Left renal cortex interstitium (tissue), 4 donors: Measurements from ENCODE around the gene B3GNT7. TPM values are rescaled to one million over a fixed set of nuclear protein-coding genes. Genes with fewer than 3 reads are reported as not detected.
"Not testable (repeated sequence)": the region's sequence is repeated elsewhere in the genome, so short reads cannot be mapped to it uniquely, and the experiment has no call there.

Source experiments
- DNase-seq, 4 donors: peaks; one replicate each; pipeline ENCODE4 v3.0.0-alpha.2; 2013; ENCODE audit warnings: low read depth in 4 of 4, low spot score in 2 of 4, missing footprints in 1 of 4
- polyA plus RNA-seq, 4 donors: library from polyadenylated mRNA; unstranded; fragments of 120-200 nt; gene quantifications; one replicate each; pipeline ENCODE4 v1.2.1, GENCODE V29; 2013; ENCODE audit not compliant: insufficient read length in 4 of 4

The B3GNT7 gene
- polyA plus RNA-seq, result 1 to 10 TPM; 2.7 to 4.2 (median 3.5) TPM

GRCh38 chr2:231395188-231396057 lies at the start of gene B3GNT7:
Gene B3GNT7, plus strand, starts transcription at chr2:231395710. Its CDS starts 94 bp downstream, at chr2:231395804.
- DNase-seq, result no peak

- no peak for DNase-seq
Observed at GRCh38 chr2:231347081-231347480, 48.4 kb upstream of the B3GNT7 start.

GRCh38 chr2:231347638-231348037 lies 47.9 kb upstream of the B3GNT7 start:
- DNase-seq, result no peak

- DNase-seq, result no peak
Observed at GRCh38 chr2:231348173-231348572, 47.3 kb upstream of the B3GNT7 start.

GRCh38 chr2:231348704-231349373 lies 46.7 kb upstream of the B3GNT7 start:
- no peak for DNase-seq

- DNase-seq, result not testable (repeated sequence)
Observed at GRCh38 chr2:231349374-231349735, 46.2 kb upstream of the B3GNT7 start.

GRCh38 chr2:231351648-231352047 lies 43.9 kb upstream of the B3GNT7 start:
- DNase-seq, result no peak

- no peak for DNase-seq
Observed at GRCh38 chr2:231353469-231353868, 42.0 kb upstream of the B3GNT7 start.

- DNase-seq, result no peak
Observed at GRCh38 chr2:231355508-231356465, 39.7 kb upstream of the B3GNT7 start.

- DNase-seq, result no peak
Observed at GRCh38 chr2:231356466-231356844, 39.1 kb upstream of the B3GNT7 start.

- no peak for DNase-seq
Observed at GRCh38 chr2:231357048-231357447, 38.5 kb upstream of the B3GNT7 start.

GRCh38 chr2:231357931-231358330 lies 37.6 kb upstream of the B3GNT7 start:
- DNase-seq, result no peak

GRCh38 chr2:231359441-231359840 lies 36.1 kb upstream of the B3GNT7 start:
- no peak for DNase-seq

- DNase-seq, result no peak
Observed at GRCh38 chr2:231359948-231360347, 35.6 kb upstream of the B3GNT7 start.

- no peak for DNase-seq
Observed at GRCh38 chr2:231360401-231360800, 35.1 kb upstream of the B3GNT7 start.

- DNase-seq, result no peak
Observed at GRCh38 chr2:231360881-231361371, 34.6 kb upstream of the B3GNT7 start.

GRCh38 chr2:231361701-231362554 lies 33.6 kb upstream of the B3GNT7 start:
- DNase-seq, result no peak

- no peak for DNase-seq
Observed at GRCh38 chr2:231362555-231363184, 32.8 kb upstream of the B3GNT7 start.

GRCh38 chr2:231364061-231364460 lies 31.4 kb upstream of the B3GNT7 start:
- no peak for DNase-seq
